HEK293T (cell line): ENCODE results near the gene NSFL1C.

ENCODE experiments used
- CTCF ChIA-PET: fragments of 350-600 bp; formaldehyde crosslinking; extraction: SDS; loops from one replicate; lab custom pipeline; 2021; ENCODE audit warnings: antibody characterized with exemption, inconsistent platforms; lab: Yijun Ruan, JAX
- POLR2A ChIA-PET: fragments of 350-600 bp; formaldehyde crosslinking; extraction: SDS; loops from one replicate; lab custom pipeline; 2020; ENCODE audit warnings: antibody characterized with exemption, inconsistent platforms; lab: Yijun Ruan, JAX
- DNase-seq: peaks from one replicate; pipeline ENCODE4 v3.0.0; 2012; ENCODE audit warnings: mixed read lengths; ENCODE audit errors: extremely low spot score
- ARNT ChIP-seq: fragments of 450-650 bp; IDR thresholded peaks from 2 replicates; pipeline ENCODE4 v1.6.1; 2017; ENCODE audit warnings: mild to moderate bottlenecking
- BHLHE40 ChIP-seq: fragments of 450-650 bp; IDR thresholded peaks from 2 replicates; pipeline ENCODE4 v1.6.1; 2016; ENCODE audit warnings: mild to moderate bottlenecking, moderate library complexity, borderline replicate concordance
- CTBP1 ChIP-seq: fragments of 450-650 bp; IDR thresholded peaks from 2 replicates; pipeline ENCODE4 v1.6.1; 2016; ENCODE audit warnings: borderline replicate concordance
- ELF4 ChIP-seq: fragments of 450-650 bp; IDR thresholded peaks from 2 replicates; pipeline ENCODE4 v1.6.1; 2017; ENCODE audit warnings: antibody characterized with exemption
- FOXA1 ChIP-seq: fragments of 450-650 bp; IDR thresholded peaks from 2 replicates; pipeline ENCODE4 v1.6.1; 2016; ENCODE audit warnings: mild to moderate bottlenecking
- FOXK2 ChIP-seq: fragments of 450-650 bp; IDR thresholded peaks from 2 replicates; pipeline ENCODE4 v1.6.1; 2016; ENCODE audit warnings: mild to moderate bottlenecking
- FOXM1 ChIP-seq: fragments of 450-650 bp; IDR thresholded peaks from 2 replicates; pipeline ENCODE4 v1.6.1; 2017; ENCODE audit warnings: mild to moderate bottlenecking, borderline replicate concordance
- HDGF ChIP-seq: fragments of 450-650 bp; IDR thresholded peaks from 2 replicates; pipeline ENCODE4 v1.6.1; 2017; ENCODE audit warnings: antibody characterized with exemption, borderline replicate concordance
- L3MBTL2 ChIP-seq: fragments of 450-650 bp; conservative IDR thresholded peaks from 2 replicates; pipeline ENCODE4 v1.6.1; 2016; ENCODE audit warnings: mild to moderate bottlenecking
- LEF1 ChIP-seq: fragments of 450-650 bp; IDR thresholded peaks from 2 replicates; pipeline ENCODE4 v1.6.1; 2017; ENCODE audit warnings: mild to moderate bottlenecking, borderline replicate concordance
- NFRKB ChIP-seq: fragments of 450-650 bp; IDR thresholded peaks from 2 replicates; pipeline ENCODE4 v1.6.1; 2016; ENCODE audit warnings: mild to moderate bottlenecking, moderate library complexity
- PKNOX1 ChIP-seq: fragments of 450-650 bp; IDR thresholded peaks from 2 replicates; pipeline ENCODE4 v1.6.1; 2016
- SP1 ChIP-seq: fragments of 450-650 bp; IDR thresholded peaks from 2 replicates; pipeline ENCODE4 v1.6.1; 2017
- SUZ12 ChIP-seq: fragments of 450-650 bp; IDR thresholded peaks from 2 replicates; pipeline ENCODE4 v1.6.1; 2016; ENCODE audit warnings: mild to moderate bottlenecking
- TARDBP ChIP-seq: fragments of 450-650 bp; IDR thresholded peaks from 2 replicates; pipeline ENCODE4 v1.6.1; 2016
- ZNF384 ChIP-seq: fragments of 450-650 bp; IDR thresholded peaks from 2 replicates; pipeline ENCODE4 v1.6.1; 2016

The NSFL1C gene

GRCh38 chr20:1418350-1418749 is 48.3 kb downstream of the NSFL1C start:
- no peak for TF ChIP-seq SP1
- no peak for TF ChIP-seq NFRKB
- no peak for TF ChIP-seq HDGF
- TF ChIP-seq ARNT, result no peak
- TF ChIP-seq ELF4, result no peak
- TF ChIP-seq BHLHE40, result no peak
- TF ChIP-seq ZNF384, result no peak
- no peak for TF ChIP-seq FOXM1
- no peak for TF ChIP-seq TARDBP
- TF ChIP-seq L3MBTL2, result no peak
- TF ChIP-seq LEF1, result no peak
- TF ChIP-seq SUZ12, result no peak
- no peak for TF ChIP-seq FOXK2
- TF ChIP-seq PKNOX1, result no peak
- TF ChIP-seq CTBP1, result no peak
- POLR2A ChIA-PET, result no interaction called here
- DNase-seq, result no peak
- CTCF ChIA-PET, result no interaction called here

- POLR2A ChIA-PET, result interaction anchor here (1.0 kb wide), 1 partner anchor 92 kb away, joined by 3 read pairs; no protein-coding TSS in a partner anchor
- DNase-seq, result no peak
- CTCF ChIA-PET, result no interaction called here
- TF ChIP-seq SP1, result no peak
- TF ChIP-seq PKNOX1, result no peak
- no peak for TF ChIP-seq HDGF
- no peak for TF ChIP-seq NFRKB
- no peak for TF ChIP-seq L3MBTL2
- no peak for TF ChIP-seq LEF1
- TF ChIP-seq FOXM1, result no peak
- TF ChIP-seq ELF4, result no peak
- TF ChIP-seq ZNF384, result no peak
- no peak for TF ChIP-seq BHLHE40
- TF ChIP-seq SUZ12, result no peak
- no peak for TF ChIP-seq FOXA1
Measured at GRCh38 chr20:1417790-1418189, 48.9 kb downstream of the NSFL1C start.

- ChIA-PET POLR2A (interaction anchor here (1.0 kb wide), 1 partner anchor 92 kb away, joined by 3 read pairs; no protein-coding TSS in a partner anchor), CTCF (no interaction called here)
- TF ChIP-seq ELF4 (no peak), FOXM1 (no peak), ZNF384 (no peak), SUZ12 (no peak), CTBP1 (no peak), BHLHE40 (no peak), LEF1 (no peak), FOXA1 (no peak), L3MBTL2 (no peak), TARDBP (no peak), NFRKB (no peak), HDGF (no peak), SP1 (no peak), FOXK2 (no peak), ARNT (no peak)
- DNase-seq, result no peak
Measured at GRCh38 chr20:1417273-1417672, 49.4 kb downstream of the NSFL1C start.

GRCh38 chr20:1415667-1416468 is 50.8 kb downstream of the NSFL1C start:
- no peak for TF ChIP-seq CTBP1
- ChIA-PET POLR2A (no interaction called here), CTCF (no interaction called here)
- no peak for DNase-seq

GRCh38 chr20:1414982-1415381 is 51.7 kb downstream of the NSFL1C start:
- no peak for TF ChIP-seq SUZ12
- TF ChIP-seq FOXK2, result no peak
- TF ChIP-seq PKNOX1, result no peak
- no peak for TF ChIP-seq FOXA1
- no peak for TF ChIP-seq LEF1
- no peak for TF ChIP-seq L3MBTL2
- no peak for TF ChIP-seq HDGF
- TF ChIP-seq FOXM1, result no peak
- no peak for TF ChIP-seq CTBP1
- no peak for TF ChIP-seq SP1
- no peak for TF ChIP-seq BHLHE40
- ChIA-PET POLR2A (no interaction called here), CTCF (no interaction called here)
- DNase-seq, result no peak

GRCh38 chr20:1405801-1406200 is 60.8 kb downstream of the NSFL1C start:
- DNase-seq, result no peak
- ChIA-PET CTCF (no interaction called here), POLR2A (no interaction called here)
- TF ChIP-seq CTBP1, result no peak
- TF ChIP-seq ZNF384, result no peak
- no peak for TF ChIP-seq FOXM1
- no peak for TF ChIP-seq TARDBP
- no peak for TF ChIP-seq PKNOX1
- TF ChIP-seq HDGF, result no peak
- no peak for TF ChIP-seq LEF1
- TF ChIP-seq BHLHE40, result no peak
